GM18951 (cell line): ENCODE measurements around the gene ERAL1.
"Not testable (repeated sequence)": the region's sequence is repeated elsewhere in the genome, so short reads cannot be mapped to it uniquely, and the experiment has no call there.

ENCODE experiments used
- POLR2A ChIP-seq: IDR thresholded peaks from 4 replicates; pipeline ENCODE4 v1.6.1; 2011; ENCODE audit warnings: mild to moderate bottlenecking; ENCODE audit not compliant: insufficient read length, insufficient read depth; ENCODE audit errors: extremely low read depth
- in situ Hi-C: fragments of 300-500 bp; cut with MboI; formaldehyde crosslinking; loops from one replicate; pipeline ENCODE4 v1.12.0; 2022; ENCODE audit warnings: low sequenced_read_pairs, mixed read lengths, inconsistent platforms; ENCODE audit not compliant: unreplicated experiment

The ERAL1 gene

GRCh38 chr17:28839221-28839620 lies 15.6 kb upstream of the ERAL1 start:
- TF ChIP-seq POLR2A, result no peak
- in situ Hi-C loops, result no loop called here

GRCh38 chr17:28841901-28842281 lies 12.9 kb upstream of the ERAL1 start:
- TF ChIP-seq POLR2A, result no peak
- in situ Hi-C loops, result no loop called here

- in situ Hi-C loops, result no loop called here
- TF ChIP-seq POLR2A, result peak; percentile 89
Measured at GRCh38 chr17:28842282-28843012, 12.4 kb upstream of the ERAL1 start, which contains the start of gene FAM222B. Gene FAM222B (minus strand): TSS chr17:28842790. CDS start chr17:28766667, 76,123 bp downstream.

- in situ Hi-C loops, result no loop called here
- no peak for TF ChIP-seq POLR2A
Measured at GRCh38 chr17:28843816-28844148, 11.0 kb upstream of the ERAL1 start.

- in situ Hi-C loops, result no loop called here
- no peak for TF ChIP-seq POLR2A
Measured at GRCh38 chr17:28846231-28846630, 8.6 kb upstream of the ERAL1 start.

- in situ Hi-C loops, result not testable (repeated sequence)
Measured at GRCh38 chr17:28846699-28847098, 8.1 kb upstream of the ERAL1 start.

- in situ Hi-C loops, result not testable (repeated sequence)
Measured at GRCh38 chr17:28848667-28849066, 6.1 kb upstream of the ERAL1 start.

GRCh38 chr17:28849281-28849680 lies 5.5 kb upstream of the ERAL1 start:
- no peak for TF ChIP-seq POLR2A
- in situ Hi-C loops, result no loop called here

- TF ChIP-seq POLR2A, result no peak
- in situ Hi-C loops, result no loop called here
Measured at GRCh38 chr17:28853295-28853694, 1.5 kb upstream of the ERAL1 start.

GRCh38 chr17:28855336-28855679 lies 492 bp downstream of the ERAL1 start:
- in situ Hi-C loops, result no loop called here
- no peak for TF ChIP-seq POLR2A

GRCh38 chr17:28856028-28856574 lies 1.3 kb downstream of the ERAL1 start:
- no peak for TF ChIP-seq POLR2A
- in situ Hi-C loops, result no loop called here

GRCh38 chr17:28857905-28858800 lies 3.3 kb downstream of the ERAL1 start:
- in situ Hi-C loops, result no loop called here
- no peak for TF ChIP-seq POLR2A

- in situ Hi-C loops, result no loop called here
- TF ChIP-seq POLR2A, result no peak
Measured at GRCh38 chr17:28858801-28859355, 4.1 kb downstream of the ERAL1 start.
